IPS DF 6.9 (cell line): ENCODE results near the gene AKAP12.
"Not testable (repeated sequence)": the region's sequence is repeated elsewhere in the genome, so short reads cannot be mapped to it uniquely, and the experiment has no call there.

ENCODE experiments used
- DNase-seq: peaks from one replicate; pipeline ENCODE4 v3.0.0-alpha.2; 2013; ENCODE audit warnings: low read depth, low spot score
- H3K27ac ChIP-seq: one replicate; pipeline ENCODE4 v1.5.1; 2013; ENCODE audit warnings: low read length, control low read depth
- H3K27me3 ChIP-seq: 2 replicates; pipeline ENCODE4 v1.6.1; 2013; ENCODE audit warnings: mild to moderate bottlenecking, low read length; ENCODE audit not compliant: control insufficient read depth, insufficient read depth
- H3K36me3 ChIP-seq: 2 replicates; pipeline ENCODE4 v1.6.1; 2013; ENCODE audit warnings: low read length; ENCODE audit not compliant: control insufficient read depth, insufficient read depth
- H3K4me1 ChIP-seq: 2 replicates; pipeline ENCODE4 v1.6.1; 2013; ENCODE audit warnings: low read length; ENCODE audit not compliant: control insufficient read depth, insufficient read depth
- H3K4me3 ChIP-seq: 2 replicates; pipeline ENCODE4 v1.5.1; 2013; ENCODE audit warnings: mild to moderate bottlenecking, low read length
- H3K9me3 ChIP-seq: 2 replicates; pipeline ENCODE4 v1.6.1; 2013; ENCODE audit warnings: low read length, inconsistent platforms; ENCODE audit not compliant: control insufficient read depth, insufficient read depth
- WGBS: extraction: QIAGEN DNeasy Blood & Tissue Kit; methylation state at CpG from one replicate; pipeline ENCODE4 v1.1.7; 2013; ENCODE audit warnings: mixed read lengths, missing lambda C conversion rate; ENCODE audit not compliant: insufficient read length, insufficient coverage; 5-methylcytosine and 5-hydroxymethylcytosine counted together

Gene AKAP12

DNA sequence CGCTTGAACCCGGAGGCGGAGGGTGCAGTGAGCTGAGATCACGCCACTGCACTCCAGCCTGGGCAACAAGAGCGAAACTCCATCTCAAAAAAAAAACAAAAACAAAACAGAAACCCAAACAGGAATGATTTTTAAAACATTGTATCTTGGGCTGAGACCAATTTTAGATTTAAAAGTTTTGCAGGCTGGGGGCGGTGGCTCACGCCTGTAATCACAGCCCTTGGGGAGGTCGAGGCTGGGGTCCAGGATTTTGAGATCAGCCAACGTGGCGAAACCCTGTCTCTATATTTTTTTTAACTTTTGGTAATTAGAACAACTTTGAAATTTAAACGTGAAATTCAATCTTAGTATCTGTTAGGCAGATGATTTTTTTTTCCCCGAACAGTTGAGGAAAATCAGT, 70.5 kb downstream of the AKAP12 start:
- H3K4me3 ChIP-seq = no peak overlapping the region
- WGBS = no CpG with 5 or more reads among the region's 12 CpGs
- DNase-seq = no peak
- no peaks in the 10 kb centered on the region for H3K4me1 ChIP-seq
- H3K9me3 ChIP-seq = no peaks in the 10 kb centered on the region
- no peaks in the 10 kb centered on the region for H3K36me3 ChIP-seq
- no peaks in the 10 kb centered on the region for H3K27me3 ChIP-seq
- H3K27ac ChIP-seq = no peak overlapping the region

DNA sequence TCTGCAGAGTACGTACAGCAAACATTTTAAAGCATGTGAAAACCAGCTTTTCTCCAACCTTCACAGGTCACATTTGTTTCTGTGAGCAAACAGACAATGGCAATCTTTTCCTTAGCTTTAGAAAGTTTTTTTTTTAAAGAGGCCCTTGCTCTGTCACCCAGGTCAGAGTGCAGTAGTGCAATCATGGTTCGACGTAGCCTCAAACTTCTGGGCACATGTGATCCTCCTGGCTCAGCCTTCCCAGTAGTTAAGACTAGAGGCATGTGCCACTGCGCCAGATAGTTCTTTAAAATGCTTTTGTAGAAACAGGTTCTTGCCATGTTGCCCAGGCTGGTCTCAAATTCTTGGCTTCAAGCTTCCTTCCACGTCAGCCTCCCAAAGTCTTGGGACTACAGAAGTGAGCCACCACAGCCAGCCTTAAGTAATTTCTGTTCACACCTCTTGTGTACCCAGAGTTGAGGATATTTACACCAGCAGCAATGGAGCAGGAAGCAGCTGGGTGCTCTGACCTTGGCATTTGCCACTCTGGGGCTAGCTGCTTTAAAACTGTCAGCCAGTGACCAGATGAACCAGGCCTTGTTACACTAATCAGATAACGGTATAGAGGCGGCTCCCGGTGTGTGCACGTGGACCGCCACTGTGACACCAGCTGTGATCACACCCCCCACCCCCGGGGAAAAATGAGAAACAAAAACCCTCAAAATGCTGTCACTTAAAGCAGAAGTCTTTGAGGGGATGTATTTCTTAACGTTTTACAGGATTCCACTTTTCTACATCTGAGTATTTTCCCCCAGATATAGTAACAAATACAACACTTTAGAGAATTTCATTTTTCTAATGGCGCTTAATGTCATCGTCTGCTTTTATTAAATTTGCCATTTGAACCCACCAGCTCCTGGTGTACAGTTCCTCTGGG, 71.3 kb downstream of the AKAP12 start:
- H3K9me3 ChIP-seq = no peaks in the 10 kb centered on the region
- H3K4me3 ChIP-seq = no peak overlapping the region
- DNase-seq = no peak
- H3K27me3 ChIP-seq = no peaks in the 10 kb centered on the region
- no peak overlapping the region for H3K27ac ChIP-seq
- no peaks in the 10 kb centered on the region for H3K4me1 ChIP-seq
- H3K36me3 ChIP-seq = no peaks in the 10 kb centered on the region
- no CpG with 5 or more reads among the region's 14 CpGs for WGBS

DNA sequence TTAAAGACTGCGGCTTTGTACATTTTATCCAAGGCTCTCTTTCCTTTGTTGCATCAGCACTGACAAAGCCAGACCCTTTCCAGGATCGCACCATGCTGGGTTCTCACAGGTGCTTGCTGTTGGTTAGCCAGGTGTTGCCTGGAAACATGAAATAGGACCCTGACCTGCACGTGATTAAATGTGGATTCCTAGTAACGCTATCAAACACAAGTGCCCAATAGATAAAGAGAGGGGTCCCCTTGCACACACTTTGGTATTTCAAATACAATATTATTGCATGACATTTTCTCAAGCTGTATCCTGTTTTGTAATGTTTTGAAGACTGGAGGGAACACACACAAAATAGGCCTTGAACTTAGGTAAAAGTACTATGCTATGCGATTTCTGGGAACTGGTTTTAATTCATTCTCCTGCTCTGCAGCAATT, 73.3 kb downstream of the AKAP12 start:
- DNase-seq = peak; percentile 61
- H3K9me3 ChIP-seq = no peaks in the 10 kb centered on the region
- no peak overlapping the region for H3K27ac ChIP-seq
- H3K4me3 ChIP-seq = no peak overlapping the region
- no peaks in the 10 kb centered on the region for H3K4me1 ChIP-seq
- WGBS = no CpG with 5 or more reads among the region's 5 CpGs
- H3K36me3 ChIP-seq = no peaks in the 10 kb centered on the region
- no peaks in the 10 kb centered on the region for H3K27me3 ChIP-seq

DNA sequence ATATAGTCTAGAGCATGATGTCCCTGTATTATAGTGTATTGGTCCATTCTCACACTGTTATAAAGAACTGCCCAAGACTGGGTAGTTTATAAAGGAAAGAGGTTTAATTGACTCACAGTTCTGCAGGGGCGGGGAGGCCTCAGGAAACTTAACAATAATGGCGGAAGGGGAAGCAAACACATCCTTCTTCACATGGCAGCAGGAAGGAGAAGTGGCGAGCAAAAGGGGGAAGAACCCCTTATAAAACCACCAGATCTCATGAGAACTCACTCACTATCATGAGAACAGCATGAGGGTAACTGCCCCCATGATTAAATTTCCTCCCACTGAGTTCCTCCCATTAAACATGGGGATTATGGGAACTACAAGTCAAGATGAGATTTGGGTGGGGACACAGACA, 75.9 kb downstream of the AKAP12 start:
- H3K27ac ChIP-seq, H3K27me3 ChIP-seq, DNase-seq, H3K4me3 ChIP-seq, H3K9me3 ChIP-seq, H3K36me3 ChIP-seq, H3K4me1 ChIP-seq: not testable (repeated sequence)
- no CpG with 5 or more reads among the region's 3 CpGs for WGBS

DNA sequence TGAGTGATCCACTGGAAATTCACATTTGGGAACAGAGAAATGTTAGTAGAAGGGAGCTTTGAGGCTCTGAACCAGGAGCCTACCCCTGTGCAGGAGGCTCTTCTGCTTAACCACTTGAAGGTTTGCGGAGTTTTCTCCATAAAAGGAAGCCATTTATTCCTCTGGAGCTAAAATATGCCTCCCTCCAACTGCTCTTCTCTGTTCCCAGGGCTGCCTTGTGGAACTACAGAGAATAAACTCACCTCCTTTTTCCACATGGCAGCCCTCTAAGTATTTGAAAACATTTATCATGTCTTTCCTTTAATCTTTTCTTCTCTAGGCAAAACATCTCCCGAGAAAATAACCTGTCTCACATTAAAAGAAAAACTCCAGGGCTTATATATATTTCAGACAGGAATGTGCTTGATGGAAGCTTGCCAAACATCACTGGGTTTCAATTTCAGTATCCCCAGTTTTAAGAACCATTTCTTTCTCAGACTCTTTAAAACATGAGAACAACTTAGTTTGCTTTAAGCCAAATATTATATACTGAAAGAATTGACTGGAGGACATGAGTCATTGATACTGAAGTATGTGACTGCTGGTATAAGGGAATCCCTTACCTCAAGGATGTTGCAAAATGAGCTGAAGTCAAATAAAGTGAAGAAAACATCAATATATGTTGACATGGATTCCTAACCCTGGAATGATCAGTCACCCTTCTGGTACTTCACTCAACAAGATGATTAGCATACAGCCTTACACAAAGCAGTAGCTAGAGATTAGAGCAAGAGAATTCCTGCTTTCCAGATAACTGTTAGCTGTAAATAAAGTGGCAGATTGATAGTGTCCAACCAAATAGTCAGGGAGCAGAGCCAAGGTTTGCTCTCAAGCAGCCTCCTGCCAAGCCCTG, 77.6 kb downstream of the AKAP12 start:
- H3K36me3 ChIP-seq = no peaks in the 10 kb centered on the region
- no peak for DNase-seq
- H3K4me1 ChIP-seq = no peaks in the 10 kb centered on the region
- no peak overlapping the region for H3K4me3 ChIP-seq
- no peak overlapping the region for H3K27ac ChIP-seq
- no peaks in the 10 kb centered on the region for H3K9me3 ChIP-seq
- H3K27me3 ChIP-seq = no peaks in the 10 kb centered on the region
- no CpG with 5 or more reads among the region's 2 CpGs for WGBS

DNA sequence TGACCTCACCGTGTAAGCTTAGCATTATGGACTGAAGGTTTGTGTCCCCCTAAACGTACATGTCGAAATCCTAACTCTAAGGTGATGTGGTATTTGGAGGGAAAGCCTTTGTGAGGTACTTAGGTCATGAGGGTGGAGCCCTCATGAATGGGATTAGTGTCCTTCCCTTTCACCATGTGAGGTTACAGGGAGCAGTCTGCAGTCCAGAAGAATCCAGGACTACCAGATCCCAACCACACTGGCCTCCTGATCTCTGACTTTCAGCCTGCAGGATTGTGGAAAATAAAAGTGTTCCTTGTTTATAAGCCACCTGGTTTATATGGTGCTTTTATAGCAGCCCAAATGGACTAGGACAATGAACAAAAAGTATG, 78.2 kb downstream of the AKAP12 start:
- H3K36me3 ChIP-seq = no peaks in the 10 kb centered on the region
- no peaks in the 10 kb centered on the region for H3K4me1 ChIP-seq
- H3K9me3 ChIP-seq = no peaks in the 10 kb centered on the region
- DNase-seq = no peak
- H3K27me3 ChIP-seq = no peaks in the 10 kb centered on the region
- H3K27ac ChIP-seq = no peak overlapping the region
- WGBS = no CpG with 5 or more reads among the region's 3 CpGs
- H3K4me3 ChIP-seq = no peak overlapping the region

DNA sequence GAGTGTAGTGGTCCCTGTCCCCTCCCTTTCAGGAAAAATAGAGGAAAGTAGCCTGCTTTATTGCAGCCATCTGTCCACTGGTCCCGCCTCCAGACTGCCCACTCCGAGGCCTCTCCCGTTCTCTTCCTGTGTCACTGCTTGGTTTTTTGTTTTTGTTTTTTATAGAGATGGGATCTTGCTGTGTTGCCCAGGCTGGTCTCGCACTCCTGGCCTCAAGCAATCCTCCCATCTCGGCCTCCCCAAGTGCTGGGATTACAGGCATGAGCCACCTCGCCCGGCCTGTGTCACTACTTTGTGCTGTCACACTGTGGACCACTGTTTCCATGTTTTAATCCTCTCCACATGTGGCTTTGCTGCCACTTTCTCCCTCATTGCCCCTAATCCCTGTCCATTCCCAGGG, 80.4 kb downstream of the AKAP12 start:
- Histone ChIP-seq H3K27me3 (no peaks in the 10 kb centered on the region), H3K9me3 (no peaks in the 10 kb centered on the region), H3K36me3 (no peaks in the 10 kb centered on the region), H3K27ac (no peak overlapping the region), H3K4me3 (no peak overlapping the region), H3K4me1 (no peaks in the 10 kb centered on the region)
- DNase-seq = no peak
- WGBS = no CpG with 5 or more reads among the region's 7 CpGs

DNA sequence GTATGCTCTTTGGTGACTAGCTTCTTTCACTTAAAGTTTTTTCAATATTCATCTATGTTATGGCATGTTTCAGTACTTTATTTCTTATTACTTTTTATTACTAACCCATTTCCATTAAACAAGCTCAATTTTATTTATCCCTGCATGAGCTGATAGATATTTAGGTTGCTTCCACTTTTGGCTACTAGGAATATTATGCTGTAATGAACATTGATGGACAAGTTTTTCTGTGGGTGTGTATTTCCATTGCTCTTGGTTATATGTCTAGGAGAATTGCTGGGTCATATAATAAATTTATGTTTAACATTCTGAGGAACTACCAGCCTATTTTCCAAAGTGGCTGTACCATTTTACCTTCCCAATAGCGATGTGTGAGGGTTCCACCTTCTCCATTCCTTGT, 81.7 kb downstream of the AKAP12 start:
- H3K36me3 ChIP-seq = no peaks in the 10 kb centered on the region
- H3K4me3 ChIP-seq = no peak overlapping the region
- H3K27me3 ChIP-seq = no peaks in the 10 kb centered on the region
- WGBS = no CpG with 5 or more reads among the region's 1 CpG
- no peak for DNase-seq
- no peak overlapping the region for H3K27ac ChIP-seq
- H3K9me3 ChIP-seq = no peaks in the 10 kb centered on the region
- no peaks in the 10 kb centered on the region for H3K4me1 ChIP-seq

DNA sequence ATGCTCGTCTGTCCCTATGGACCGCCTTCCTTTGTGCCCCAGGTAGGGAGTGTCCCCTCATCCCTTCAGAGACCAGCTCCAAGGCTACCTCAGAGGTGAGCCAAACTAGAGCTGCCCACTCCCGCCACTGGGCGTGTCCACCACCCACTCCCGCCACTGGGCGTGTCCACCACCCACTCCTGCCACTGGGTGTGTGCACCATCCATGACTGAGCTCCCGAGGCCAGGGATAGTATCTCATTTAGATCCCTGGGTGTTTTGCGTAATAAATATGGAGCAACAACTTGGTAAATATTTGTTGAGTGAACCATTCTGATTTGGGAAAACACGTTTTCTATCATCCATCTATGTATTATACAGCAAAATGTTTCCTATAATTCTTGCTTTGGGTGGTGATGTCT, 82.8 kb downstream of the AKAP12 start:
- WGBS = no CpG with 5 or more reads among the region's 9 CpGs

DNA sequence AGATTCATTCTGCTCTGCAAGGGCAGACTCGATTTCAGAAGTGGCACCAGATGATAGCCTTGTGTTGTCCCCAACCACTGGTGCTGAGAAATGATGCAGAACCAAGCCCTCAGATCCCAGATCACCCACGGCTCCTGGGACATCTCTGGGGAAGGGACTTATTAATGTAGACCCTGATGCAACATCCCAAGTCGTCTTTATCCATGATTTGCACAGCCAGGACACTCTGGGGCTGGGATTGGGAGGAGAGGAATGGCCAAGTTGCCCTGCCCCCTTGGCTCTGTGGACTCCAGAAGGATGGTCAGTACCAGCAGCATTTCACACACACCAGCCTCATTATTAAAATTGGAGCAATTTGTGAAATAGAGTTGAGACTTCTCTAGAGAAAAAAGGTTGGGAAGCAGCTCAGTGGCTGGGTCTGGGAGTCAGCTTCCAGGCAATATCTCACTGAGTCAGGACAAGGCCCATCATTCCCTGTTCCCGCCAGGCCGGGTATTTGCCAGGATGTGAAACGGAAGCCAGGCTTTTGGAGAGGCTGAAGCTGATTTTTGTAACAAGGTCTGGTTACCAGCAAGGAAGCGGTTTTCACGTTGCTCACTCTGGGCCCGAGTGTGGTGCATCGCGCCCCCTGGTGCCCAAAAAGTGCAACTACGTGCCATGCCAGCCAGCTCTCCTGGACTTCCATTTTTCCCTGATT, 84.2 kb downstream of the AKAP12 start:
- WGBS = no CpG with 5 or more reads among the region's 12 CpGs
- peak; percentile 70 for DNase-seq
- Histone ChIP-seq H3K36me3 (no peaks in the 10 kb centered on the region), H3K27ac (no peak overlapping the region), H3K4me3 (no peak overlapping the region), H3K27me3 (no peaks in the 10 kb centered on the region), H3K9me3 (no peaks in the 10 kb centered on the region), H3K4me1 (no peaks in the 10 kb centered on the region)

More for the DNA sequence above, 82.8 kb downstream of the AKAP12 start:
- no peaks in the 10 kb centered on the region for H3K9me3 ChIP-seq
- no peak for DNase-seq
- H3K4me3 ChIP-seq = no peak overlapping the region
- H3K4me1 ChIP-seq = no peaks in the 10 kb centered on the region
- H3K36me3 ChIP-seq = no peaks in the 10 kb centered on the region
- no peaks in the 10 kb centered on the region for H3K27me3 ChIP-seq
- H3K27ac ChIP-seq = no peak overlapping the region
